IMR-90 (cell line): ENCODE measurements around the gene CDH13. TPM values are rescaled to one million over a fixed set of nuclear protein-coding genes. Genes with fewer than 3 reads are reported as not detected.

Experiments used
- ATAC-seq: fragments of 200-7000 bp; cut with Tn5 transposase; 2 replicates; pipeline ENCODE4 v1.9.1; 2020; ENCODE audit warnings: low read depth, mild to moderate bottlenecking, moderate library complexity
- BruUV-seq: library from RNA; stranded (reverse); fragments of 400-500 nt; replicated peaks from 2 replicates; lab custom pipeline; 2021; lab: Mats Ljungman, UMichigan
- CTCF ChIA-PET: fragments of 300-600 bp; formaldehyde crosslinking; extraction: SDS; loops from one replicate; lab custom pipeline; 2021; ENCODE audit warnings: antibody characterized with exemption; lab: Yijun Ruan, JAX
- POLR2A ChIA-PET: fragments of 300-600 bp; sonication (Branson Sonifier 250); formaldehyde crosslinking; loops from one replicate; lab custom pipeline; 2022; ENCODE audit warnings: antibody characterized with exemption; ENCODE audit not compliant: unreplicated experiment; lab: Charles Lee
- DNase-seq: peaks from one replicate; pipeline ENCODE4 v3.0.0; 2013
- H2AFZ ChIP-seq: replicated peaks from 2 replicates; pipeline ENCODE3; 2013; ENCODE audit warnings: low read length, mild to moderate bottlenecking; ENCODE audit not compliant: poor library complexity
- H2AK5ac ChIP-seq: 2 replicates; pipeline ENCODE4 v1.6.1; 2013; ENCODE audit warnings: low read depth, low read length, inconsistent platforms
- H2AK9ac ChIP-seq: replicated peaks from 2 replicates; pipeline ENCODE3; 2013; ENCODE audit warnings: mild to moderate bottlenecking, low read depth, low read length, moderate library complexity; ENCODE audit not compliant: poor library complexity
- H2BK120ac ChIP-seq: 2 replicates; pipeline ENCODE4 v1.6.1; 2013; ENCODE audit warnings: low read depth, low read length, inconsistent platforms
- H2BK15ac ChIP-seq: 3 replicates; pipeline ENCODE4 v1.6.1; 2013; ENCODE audit warnings: low read depth, low read length, inconsistent platforms
- H2BK20ac ChIP-seq: 2 replicates; pipeline ENCODE4 v1.6.1; 2013; ENCODE audit warnings: low read depth, mild to moderate bottlenecking, inconsistent platforms, low read length, moderate library complexity
- H2BK5ac ChIP-seq: 2 replicates; pipeline ENCODE4 v1.6.1; 2013; ENCODE audit warnings: mild to moderate bottlenecking, low read depth, low read length, inconsistent platforms; ENCODE audit not compliant: poor library complexity, severe bottlenecking
- H3K14ac ChIP-seq: replicated peaks from 2 replicates; pipeline ENCODE4 v1.6.1; 2013; ENCODE audit warnings: low read depth, low read length, inconsistent platforms
- H3K18ac ChIP-seq: 2 replicates; pipeline ENCODE4 v1.6.1; 2013; ENCODE audit warnings: low read depth, low read length, control low read depth
- H3K23ac ChIP-seq: 2 replicates; pipeline ENCODE4 v1.6.1; 2013; ENCODE audit warnings: low read depth, low read length, inconsistent platforms
- H3K27ac ChIP-seq: 2 replicates; pipeline ENCODE4 v1.5.1; 2013; ENCODE audit warnings: mild to moderate bottlenecking, control low read depth, low read length; ENCODE audit not compliant: insufficient read depth
- H3K27me3 ChIP-seq: 2 replicates; pipeline ENCODE4 v1.6.1; 2013; ENCODE audit warnings: low read length; ENCODE audit not compliant: control insufficient read depth, insufficient read depth
- H3K36me3 ChIP-seq: 2 replicates; pipeline ENCODE4 v1.6.1; 2013; ENCODE audit warnings: low read length, mixed read lengths; ENCODE audit not compliant: control insufficient read depth, insufficient read depth
- H3K4ac ChIP-seq: 2 replicates; pipeline ENCODE4 v1.6.1; 2013; ENCODE audit warnings: low read depth, low read length, inconsistent platforms
- H3K4me1 ChIP-seq: 2 replicates; pipeline ENCODE4 v1.6.1; 2013; ENCODE audit warnings: low read length, mixed read lengths; ENCODE audit not compliant: control insufficient read depth, insufficient read depth
- H3K4me2 ChIP-seq: 2 replicates; pipeline ENCODE4 v1.6.1; 2013; ENCODE audit warnings: low read depth, mild to moderate bottlenecking, control low read depth, low read length, moderate library complexity
- H3K4me3 ChIP-seq: 2 replicates; pipeline ENCODE4 v1.5.1; 2013; ENCODE audit warnings: low read depth, mild to moderate bottlenecking, control low read depth, low read length, moderate library complexity; ENCODE audit not compliant: insufficient read depth
- H3K56ac ChIP-seq: 2 replicates; pipeline ENCODE4 v1.6.1; 2013; ENCODE audit warnings: low read length, inconsistent platforms; ENCODE audit not compliant: insufficient read depth; ENCODE audit errors: extremely low read depth
- H3K79me1 ChIP-seq, 2 experiments: 2 replicates each; pipeline ENCODE4 v1.6.1; 2013; ENCODE audit warnings: low read length in 2 of 2, inconsistent platforms in 1 of 2, low read depth in 1 of 2
- H3K9ac ChIP-seq: 2 replicates; pipeline ENCODE4 v1.6.1; 2013; ENCODE audit warnings: low read depth, low read length, control low read depth
- H3K9me1 ChIP-seq: 2 replicates; pipeline ENCODE4 v1.6.1; 2013; ENCODE audit warnings: low read length, inconsistent platforms; ENCODE audit not compliant: insufficient read depth
- H3K9me3 ChIP-seq: 2 replicates; pipeline ENCODE4 v1.6.1; 2013; ENCODE audit warnings: low read length; ENCODE audit not compliant: control insufficient read depth, insufficient read depth
- H4K20me1 ChIP-seq: 2 replicates; pipeline ENCODE4 v1.6.1; 2013; ENCODE audit warnings: low read length, inconsistent platforms; ENCODE audit not compliant: insufficient read depth
- H4K5ac ChIP-seq: 2 replicates; pipeline ENCODE4 v1.6.1; 2013; ENCODE audit warnings: mild to moderate bottlenecking, low read depth, low read length, control low read depth
- H4K8ac ChIP-seq, 2 experiments: 2 replicates each; pipeline ENCODE4 v1.6.1; 2013; ENCODE audit warnings: low read depth in 2 of 2, low read length in 2 of 2, control low read depth in 1 of 2, inconsistent platforms in 1 of 2
- H4K91ac ChIP-seq: 2 replicates; pipeline ENCODE4 v1.6.1; 2013; ENCODE audit warnings: low read depth, low read length, inconsistent platforms; ENCODE audit not compliant: insufficient read depth
- BHLHE40 ChIP-seq: fragments of 150-350 bp; IDR thresholded peaks from 2 replicates; pipeline ENCODE4 v1.6.1; 2016; ENCODE audit warnings: mild to moderate bottlenecking, low read depth, low read length
- POLR2A ChIP-seq: IDR thresholded peaks from 2 replicates; pipeline ENCODE4 v1.6.1; 2012; ENCODE audit warnings: mild to moderate bottlenecking, low read depth, low read length
- RAD21 ChIP-seq: IDR thresholded peaks from 2 replicates; pipeline ENCODE4 v1.6.1; 2012; ENCODE audit warnings: low read length, improper control_type of control experiment
- WGBS, 2 experiments: methylation state at CpG; one replicate each; pipeline versions ENCODE4 v1.1.5 to v1.1.7; 2013; ENCODE audit warnings: missing lambda C conversion rate in 2 of 2; ENCODE audit not compliant: insufficient read length in 1 of 2; ENCODE audit errors: extremely low coverage in 2 of 2; 5-methylcytosine and 5-hydroxymethylcytosine counted together
- dilution Hi-C: fragments of 300-500 bp; cut with HindIII; formaldehyde crosslinking; loops from one replicate; pipeline ENCODE4 v1.14.3; 2018; ENCODE audit warnings: low sequenced_read_pairs; ENCODE audit not compliant: unreplicated experiment
- in situ Hi-C: fragments of 300-500 bp; cut with MboI; formaldehyde crosslinking; loops from 3 replicates; pipeline ENCODE4 v1.14.3; 2019; ENCODE audit warnings: low sequenced_read_pairs, inconsistent platforms, mixed read lengths
- intact Hi-C: fragments of 100-400 bp; cut with micrococcal nuclease; formaldehyde crosslinking; loops from 2 replicates; pipeline ENCODE4 v1.10.0; 2022
- polyA plus RNA-seq, 3 experiments: library from polyadenylated mRNA; depleted of rRNA; stranded (reverse); fragments of >200 nt; gene quantifications; 2 replicates each; pipeline ENCODE4 v1.2.3, GENCODE V29; 2012; ENCODE audit warnings: low replicate concordance in 1 of 3
- total RNA-seq: library from RNA; depleted of rRNA; stranded (reverse); fragments of >200 nt; gene quantifications from 2 replicates; pipeline ENCODE4 v1.2.3, GENCODE V29; 2012
- TF ChIP-seq, protein P1 (sequence below): conservative IDR thresholded peaks from 2 replicates; pipeline ENCODE4 v1.5.1; 2012; ENCODE audit warnings: mild to moderate bottlenecking, low read depth, low read length, improper control_type of control experiment

The CDH13 gene
- total and polyA plus RNA-seq, 2 of the 4 experiments (the other 2 are of a cell fraction), result 61.6 to 74.7 TPM

- Histone ChIP-seq H3K4me1 (peaks cover 4% of the 10 kb centered on the region), H2BK15ac (no peak overlapping the region), H4K5ac (no peak overlapping the region), H3K18ac (no peak overlapping the region; the same call in 1 of the 2 replicates), H2AK5ac (no peak overlapping the region), H2BK120ac (no peak overlapping the region), H4K8ac (peak overlapping the region in 1 of 2 experiments; percentile 57; a peak in 1 of 4 replicates), H4K20me1 (no peaks in the 10 kb centered on the region), H3K36me3 (no peaks in the 10 kb centered on the region), H4K91ac (no peak overlapping the region), H3K56ac (no peak overlapping the region), H2AFZ (no peak overlapping the region), H3K4me3 (no peak overlapping the region), H3K9ac (no peak overlapping the region), H3K79me1 (peaks cover 0 to 8% of the 10 kb centered on the region in 2 experiments; a peak in 1 of 4 replicates), H2BK20ac (no peak overlapping the region), H2BK5ac (no peak overlapping the region), H3K23ac (no peak overlapping the region), H3K4me2 (peak overlapping the region; percentile 3; the same call in 1 of the 2 replicates), H3K9me1 (peaks cover 4% of the 10 kb centered on the region; the same call in 1 of the 2 replicates), H3K14ac (peak overlapping the region; percentile 46; the same call in 1 of the 2 replicates), H3K4ac (no peak overlapping the region), H2AK9ac (no peak overlapping the region), H3K27ac (no peak overlapping the region), H3K27me3 (no peaks in the 10 kb centered on the region), H3K9me3 (no peaks in the 10 kb centered on the region)
- in situ Hi-C loops (no loop called here), intact Hi-C loops (loop anchor here (2.0 kb wide), 1 partner anchor 101 kb away; no protein-coding TSS in a partner anchor), dilution Hi-C loops (no loop called here)
- TF ChIP-seq POLR2A (no peak), BHLHE40 (no peak), RAD21 (no peak)
- TF ChIP-seq, protein P1, sequence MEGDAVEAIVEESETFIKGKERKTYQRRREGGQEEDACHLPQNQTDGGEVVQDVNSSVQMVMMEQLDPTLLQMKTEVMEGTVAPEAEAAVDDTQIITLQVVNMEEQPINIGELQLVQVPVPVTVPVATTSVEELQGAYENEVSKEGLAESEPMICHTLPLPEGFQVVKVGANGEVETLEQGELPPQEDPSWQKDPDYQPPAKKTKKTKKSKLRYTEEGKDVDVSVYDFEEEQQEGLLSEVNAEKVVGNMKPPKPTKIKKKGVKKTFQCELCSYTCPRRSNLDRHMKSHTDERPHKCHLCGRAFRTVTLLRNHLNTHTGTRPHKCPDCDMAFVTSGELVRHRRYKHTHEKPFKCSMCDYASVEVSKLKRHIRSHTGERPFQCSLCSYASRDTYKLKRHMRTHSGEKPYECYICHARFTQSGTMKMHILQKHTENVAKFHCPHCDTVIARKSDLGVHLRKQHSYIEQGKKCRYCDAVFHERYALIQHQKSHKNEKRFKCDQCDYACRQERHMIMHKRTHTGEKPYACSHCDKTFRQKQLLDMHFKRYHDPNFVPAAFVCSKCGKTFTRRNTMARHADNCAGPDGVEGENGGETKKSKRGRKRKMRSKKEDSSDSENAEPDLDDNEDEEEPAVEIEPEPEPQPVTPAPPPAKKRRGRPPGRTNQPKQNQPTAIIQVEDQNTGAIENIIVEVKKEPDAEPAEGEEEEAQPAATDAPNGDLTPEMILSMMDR, result no peak
- no CpG with 5 or more reads among the region's 6 CpGs for WGBS, 2 experiments
- BruUV-seq, result no TSS peak
- ChIA-PET CTCF (interaction anchor here (0.6 to 1.2 kb wide), 3 partner anchors 9 to 100 kb away, joined by 3 to 4 read pairs (median 3); no protein-coding TSS in a partner anchor), POLR2A (no interaction called here)
- peak; percentile 70 for ATAC-seq
- peak; percentile 68 for DNase-seq
Observed at GRCh38 chr16:83113811-83114210, 487.0 kb downstream of the CDH13 start.
